ENCODE data around the gene ASTE1. TPM values are rescaled to one million over a fixed set of nuclear protein-coding genes. Genes with fewer than 3 reads are reported as not detected.

ASTE1 gene
- total RNA-seq, 1 donor from 2014 or later: 4.8 TPM

DNA sequence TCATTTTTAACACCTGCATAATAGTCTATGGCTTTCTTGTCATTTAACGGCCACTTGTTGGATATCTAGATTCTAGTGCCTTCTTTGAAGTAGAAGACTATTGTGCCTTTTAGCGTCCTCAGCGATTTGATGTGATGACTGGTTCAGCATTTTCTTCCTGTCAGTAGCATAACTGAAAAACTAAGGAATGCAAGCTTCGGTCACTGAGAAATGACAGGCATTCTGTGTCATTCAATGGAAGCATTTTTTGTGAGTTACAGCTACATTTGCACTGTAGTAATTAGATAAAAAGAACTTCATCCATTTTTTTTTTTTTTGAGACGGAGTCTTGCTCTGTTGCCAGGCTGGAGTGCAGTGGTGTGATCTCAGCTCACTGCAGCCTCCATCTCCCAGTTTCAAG lies 10.4 kb upstream of the ASTE1 start:
- H3K27ac Mint-ChIP-seq (ENCODE audit: unreplicated experiment): no peak overlapping the region

DNA sequence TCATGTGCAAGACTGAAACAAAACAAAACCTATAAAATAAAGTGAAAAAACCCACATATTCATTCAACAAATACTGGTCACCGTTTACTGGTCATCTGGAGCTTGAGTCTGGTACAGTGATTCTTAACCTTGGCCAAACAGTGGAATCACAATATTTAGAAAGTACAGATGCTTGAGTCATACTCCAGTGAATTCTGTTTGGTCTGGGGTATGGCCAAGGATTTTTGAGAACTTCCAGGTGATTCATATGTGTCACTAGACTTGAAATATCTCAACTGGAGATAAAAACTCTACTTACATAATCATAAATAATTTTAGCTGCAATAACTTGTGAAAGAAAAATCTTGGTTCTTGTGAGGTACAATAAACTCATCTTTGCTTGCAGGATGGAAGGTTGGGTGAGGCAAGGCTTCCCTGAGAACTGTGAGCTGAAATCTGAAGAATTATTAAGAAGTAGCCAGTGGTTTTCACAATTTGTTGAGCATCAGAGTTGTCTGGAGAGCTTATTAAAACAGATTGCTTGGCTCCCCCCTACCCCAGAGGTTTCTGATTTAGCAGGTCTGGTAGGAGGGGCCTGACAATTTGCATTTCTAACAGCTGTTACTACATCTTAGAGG lies 9.7 kb upstream of the ASTE1 start:
- TF ChIP-seq EZH2 (IDR thresholded peaks at IDR 0.05; ENCODE audit: insufficient read depth, low read length): no peak
- TF ChIP-seq, protein P1, sequence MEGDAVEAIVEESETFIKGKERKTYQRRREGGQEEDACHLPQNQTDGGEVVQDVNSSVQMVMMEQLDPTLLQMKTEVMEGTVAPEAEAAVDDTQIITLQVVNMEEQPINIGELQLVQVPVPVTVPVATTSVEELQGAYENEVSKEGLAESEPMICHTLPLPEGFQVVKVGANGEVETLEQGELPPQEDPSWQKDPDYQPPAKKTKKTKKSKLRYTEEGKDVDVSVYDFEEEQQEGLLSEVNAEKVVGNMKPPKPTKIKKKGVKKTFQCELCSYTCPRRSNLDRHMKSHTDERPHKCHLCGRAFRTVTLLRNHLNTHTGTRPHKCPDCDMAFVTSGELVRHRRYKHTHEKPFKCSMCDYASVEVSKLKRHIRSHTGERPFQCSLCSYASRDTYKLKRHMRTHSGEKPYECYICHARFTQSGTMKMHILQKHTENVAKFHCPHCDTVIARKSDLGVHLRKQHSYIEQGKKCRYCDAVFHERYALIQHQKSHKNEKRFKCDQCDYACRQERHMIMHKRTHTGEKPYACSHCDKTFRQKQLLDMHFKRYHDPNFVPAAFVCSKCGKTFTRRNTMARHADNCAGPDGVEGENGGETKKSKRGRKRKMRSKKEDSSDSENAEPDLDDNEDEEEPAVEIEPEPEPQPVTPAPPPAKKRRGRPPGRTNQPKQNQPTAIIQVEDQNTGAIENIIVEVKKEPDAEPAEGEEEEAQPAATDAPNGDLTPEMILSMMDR (IDR thresholded peaks at IDR 0.05; ENCODE audit: insufficient read depth, low read depth, low read length): no peak
- FAIRE-seq (peak; percentile 23), DNase-seq (ENCODE audit: low read depth) (peak; percentile 85)
- Mint-ChIP-seq H3K4me1 (ENCODE audit: low read depth, unreplicated experiment) (peaks cover 10% of the 10 kb centered on the region), H3K9me3 (ENCODE audit: unreplicated experiment) (no peaks in the 10 kb centered on the region), H3K27ac (ENCODE audit: unreplicated experiment) (no peak overlapping the region), H3K4me3 (ENCODE audit: unreplicated experiment) (no peak overlapping the region), H3K36me3 (ENCODE audit: low read depth, unreplicated experiment) (no peaks in the 10 kb centered on the region), H3K27me3 (ENCODE audit: low read depth, unreplicated experiment) (no peaks in the 10 kb centered on the region)
- Histone ChIP-seq H3K27ac (ENCODE audit: low read depth, low read length) (peak overlapping the region; percentile 19), H3K4me1 (ENCODE audit: insufficient read depth, low read length) (peaks cover 16% of the 10 kb centered on the region), H3K36me3 (ENCODE audit: insufficient read depth, low read length) (no peaks in the 10 kb centered on the region), H3K4me2 (ENCODE audit: low read length) (peak overlapping the region; percentile 52), H4K20me1 (ENCODE audit: insufficient read depth, low read length) (no peaks in the 10 kb centered on the region), H3K9ac (ENCODE audit: low read length) (no peak overlapping the region), H3K4me3 (ENCODE audit: insufficient read depth, low read depth, low read length) (no peak overlapping the region), H3K9me3 (ENCODE audit: insufficient read depth, low read depth, low read length) (no peaks in the 10 kb centered on the region), H3K27me3 (ENCODE audit: insufficient read depth, low read length) (no peaks in the 10 kb centered on the region), H2AFZ (ENCODE audit: low read depth, low read length) (no peak overlapping the region), H3K79me2 (ENCODE audit: insufficient read depth, low read length) (no peaks in the 10 kb centered on the region)

More for the DNA sequence above, 10.4 kb upstream of the ASTE1 start:
- Mint-ChIP-seq H3K4me3 (ENCODE audit: unreplicated experiment) (no peak overlapping the region), H3K27me3 (ENCODE audit: low read depth, unreplicated experiment) (no peaks in the 10 kb centered on the region), H3K36me3 (ENCODE audit: low read depth, unreplicated experiment) (no peaks in the 10 kb centered on the region), H3K4me1 (ENCODE audit: low read depth, unreplicated experiment) (peaks cover 10% of the 10 kb centered on the region), H3K9me3 (ENCODE audit: unreplicated experiment) (no peaks in the 10 kb centered on the region)
- Histone ChIP-seq H3K4me1 (ENCODE audit: insufficient read depth, low read length) (peaks cover 16% of the 10 kb centered on the region), H3K4me3 (ENCODE audit: insufficient read depth, low read depth, low read length) (no peak overlapping the region), H3K9me3 (ENCODE audit: insufficient read depth, low read depth, low read length) (no peaks in the 10 kb centered on the region), H4K20me1 (ENCODE audit: insufficient read depth, low read length) (no peaks in the 10 kb centered on the region), H3K27ac (ENCODE audit: low read depth, low read length) (peak overlapping the region; percentile 19), H3K79me2 (ENCODE audit: insufficient read depth, low read length) (no peaks in the 10 kb centered on the region), H3K36me3 (ENCODE audit: insufficient read depth, low read length) (no peaks in the 10 kb centered on the region), H3K4me2 (ENCODE audit: low read length) (peak overlapping the region; percentile 52), H3K9ac (ENCODE audit: low read length) (no peak overlapping the region), H2AFZ (ENCODE audit: low read depth, low read length) (no peak overlapping the region), H3K27me3 (ENCODE audit: insufficient read depth, low read length) (no peaks in the 10 kb centered on the region)
- DNase-seq (ENCODE audit: low read depth) (peak; percentile 62), FAIRE-seq (peak; percentile 50)
- TF ChIP-seq EZH2 (IDR thresholded peaks at IDR 0.05; ENCODE audit: insufficient read depth, low read length): no peak
- TF ChIP-seq, protein P1 (IDR thresholded peaks at IDR 0.05; ENCODE audit: insufficient read depth, low read depth, low read length): no peak

DNA sequence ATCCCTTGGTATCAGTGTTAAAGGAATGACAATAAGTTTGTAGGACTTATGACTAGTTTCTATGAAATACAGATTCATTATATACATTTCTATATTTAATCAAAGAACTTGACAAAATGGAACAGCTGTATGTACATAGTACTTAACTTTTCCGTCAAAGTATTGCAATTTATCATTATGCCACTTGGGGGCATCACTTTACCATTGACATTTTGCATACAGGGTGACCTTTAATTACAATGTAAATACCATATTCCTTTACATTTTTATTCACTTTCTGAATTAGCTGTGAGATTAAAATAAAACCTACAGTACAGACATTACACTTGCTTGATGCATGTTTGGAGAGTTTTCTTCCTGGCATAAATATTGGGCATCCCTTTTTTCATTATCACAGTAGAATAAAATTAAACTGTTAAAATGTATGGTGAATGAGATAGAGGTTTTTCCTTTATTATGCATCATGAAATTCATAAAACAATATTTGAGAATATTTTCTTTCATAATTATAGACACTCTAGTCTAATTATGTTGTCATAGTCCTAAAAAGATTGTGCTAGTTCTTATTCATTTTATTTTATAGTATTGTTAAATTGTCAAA lies 7.0 kb upstream of the ASTE1 start:
- Mint-ChIP-seq H3K9me3 (ENCODE audit: unreplicated experiment) (no peaks in the 10 kb centered on the region), H3K36me3 (ENCODE audit: low read depth, unreplicated experiment) (no peaks in the 10 kb centered on the region), H3K27ac (ENCODE audit: unreplicated experiment) (no peak overlapping the region), H3K4me3 (ENCODE audit: unreplicated experiment) (no peak overlapping the region), H3K4me1 (ENCODE audit: low read depth, unreplicated experiment) (peaks cover 10% of the 10 kb centered on the region), H3K27me3 (ENCODE audit: low read depth, unreplicated experiment) (no peaks in the 10 kb centered on the region)
- Histone ChIP-seq H3K4me3 (ENCODE audit: insufficient read depth, low read depth, low read length) (no peak overlapping the region), H3K9me3 (ENCODE audit: insufficient read depth, low read depth, low read length) (no peaks in the 10 kb centered on the region), H3K27ac (ENCODE audit: low read depth, low read length) (no peak overlapping the region), H3K27me3 (ENCODE audit: insufficient read depth, low read length) (no peaks in the 10 kb centered on the region), H3K36me3 (ENCODE audit: insufficient read depth, low read length) (no peaks in the 10 kb centered on the region), H3K9ac (ENCODE audit: low read length) (no peak overlapping the region), H3K4me2 (ENCODE audit: low read length) (no peak overlapping the region), H3K79me2 (ENCODE audit: insufficient read depth, low read length) (no peaks in the 10 kb centered on the region), H2AFZ (ENCODE audit: low read depth, low read length) (no peak overlapping the region), H3K4me1 (ENCODE audit: insufficient read depth, low read length) (peaks cover 16% of the 10 kb centered on the region), H4K20me1 (ENCODE audit: insufficient read depth, low read length) (no peaks in the 10 kb centered on the region)
- DNase-seq (ENCODE audit: low read depth) (no peak), FAIRE-seq (no peak)
- TF ChIP-seq, protein P1 (IDR thresholded peaks at IDR 0.05; ENCODE audit: insufficient read depth, low read depth, low read length): peak; percentile 60
- TF ChIP-seq EZH2 (IDR thresholded peaks at IDR 0.05; ENCODE audit: insufficient read depth, low read length): no peak

Data from astrocyte (in vitro differentiated cells and primary cell).